K562 (cell line): ENCODE measurements around the gene GP1BB. TPM values are rescaled to one million over a fixed set of nuclear protein-coding genes. Genes with fewer than 3 reads are reported as not detected.
A peak's percentile ranks its signal among the peaks of the same experiment; 100 is the strongest.

Experiments used
- C11orf30 ChIP-seq: fragments of 450-650 bp; IDR thresholded peaks from 2 replicates; pipeline ENCODE4 v1.6.1; 2016; ENCODE audit warnings: low read depth, mild to moderate bottlenecking
- ELF1 ChIP-seq: fragments of 200-800 bp; sonication (Bioruptor generic); IDR thresholded peaks from 2 replicates; pipeline ENCODE4 v1.6.1; 2016; ENCODE audit warnings: missing genetic modification characterization, missing compliant biosample characterization
- HNRNPH1 ChIP-seq: fragments of 200-400 bp; formaldehyde crosslinking; optimal IDR thresholded peaks from 2 replicates; pipeline ENCODE3; 2017; ENCODE audit warnings: low read depth, mild to moderate bottlenecking, low read length, moderate library complexity
- HSF4 ChIP-seq: fragments of 250-450 bp; sonication (Bioruptor Pico); IDR thresholded peaks from 2 replicates; pipeline ENCODE4 v2.1.2; 2022; ENCODE audit warnings: mild to moderate bottlenecking, moderate library complexity, borderline replicate concordance
- KDM5B ChIP-seq: fragments of 200-600 bp; sonication (generic); IDR thresholded peaks from 2 replicates; pipeline ENCODE4 v1.6.1; 2012; ENCODE audit warnings: low read depth, mild to moderate bottlenecking, moderate library complexity, low read length, control low read depth, inconsistent platforms; ENCODE audit not compliant: insufficient replicate concordance
- MTA3 ChIP-seq: fragments of 450-650 bp; formaldehyde crosslinking; IDR thresholded peaks from 2 replicates; pipeline ENCODE4 v1.6.1; 2017; ENCODE audit warnings: mild to moderate bottlenecking, borderline replicate concordance
- NEUROD1 ChIP-seq: fragments of 150-350 bp; IDR thresholded peaks from 2 replicates; pipeline ENCODE4 v1.6.1; 2014; ENCODE audit warnings: borderline replicate concordance, low read length, low read depth; ENCODE audit not compliant: partially characterized antibody
- RBFOX2 ChIP-seq: fragments of 200-400 bp; formaldehyde crosslinking; IDR thresholded peaks from 2 replicates; pipeline ENCODE4 v1.6.1; 2017; ENCODE audit warnings: low read depth, mild to moderate bottlenecking, low read length, moderate library complexity
- RCOR1 ChIP-seq, 2 experiments: IDR thresholded peaks; 2 replicates each; pipeline ENCODE4 v1.6.1; 2012; ENCODE audit warnings: low read depth in 2 of 2, low read length in 2 of 2, borderline replicate concordance in 1 of 2, improper control_type of control experiment in 1 of 2
- SMARCE1 ChIP-seq: fragments of 450-650 bp; IDR thresholded peaks from 2 replicates; pipeline ENCODE4 v1.7.1; 2016; ENCODE audit warnings: mild to moderate bottlenecking
- SREBF2 ChIP-seq: sonication (generic); formaldehyde crosslinking; IDR thresholded peaks from 2 replicates; pipeline ENCODE4 v1.4.0; 2020; ENCODE audit warnings: mild to moderate bottlenecking, missing genetic modification reagents
- SUPT5H ChIP-seq: fragments of 450-650 bp; IDR thresholded peaks from 2 replicates; pipeline ENCODE4 v1.6.1; 2016
- TBL1XR1 ChIP-seq, 2 experiments: IDR thresholded peaks; 2 replicates each; pipeline ENCODE4 v1.6.1; 2012; ENCODE audit warnings: improper control_type of control experiment in 2 of 2, low read length in 2 of 2, mild to moderate bottlenecking in 1 of 2
- TRIM25 ChIP-seq: fragments of 450-650 bp; IDR thresholded peaks from 2 replicates; pipeline ENCODE4 v1.7.0; 2016; ENCODE audit warnings: borderline replicate concordance
- ZC3H8 ChIP-seq: fragments of 450-650 bp; IDR thresholded peaks from 2 replicates; pipeline ENCODE4 v1.6.1; 2017
- ZNF280A ChIP-seq: fragments of 450-650 bp; IDR thresholded peaks from 2 replicates; pipeline ENCODE4 v1.6.1; 2018; ENCODE audit warnings: mild to moderate bottlenecking, low read depth; ENCODE audit not compliant: partially characterized antibody
- polyA plus RNA-seq, 8 experiments: library from polyadenylated mRNA; depleted of rRNA in 4 of 8; stranded (reverse) in 5 of 8; unstranded in 3 of 8; fragments of >200 nt; fragmentation: Nextera tagmentation in 2 of 8; fragmentation: Illumina TruSeq in 1 of 8; extraction: Ambion mirVana in 2 of 8; extraction: Trizol in 1 of 8; gene quantifications; 2 replicates each; pipeline versions ENCODE4 v1.2.1 to v1.2.3, GENCODE V29; 2011 to 2014; ENCODE audit warnings: inconsistent platforms in 1 of 8, missing spikeins in 1 of 8
- total RNA-seq, 7 experiments: library from RNA; depleted of rRNA in 6 of 7; stranded (reverse); fragments of >200 nt in 6 of 7; fragmentation: Illumina TruSeq in 2 of 7; extraction: Trizol in 2 of 7; gene quantifications; 2 replicates each; pipeline versions ENCODE4 v1.2.1 to v1.2.3, GENCODE V29; 2011 to 2021; ENCODE audit warnings: low replicate concordance in 1 of 7

The GP1BB gene
- total and polyA plus RNA-seq, 9 of the 15 experiments (the other 6 are each of a cell fraction or from before 2014, with no cell fraction given) = 0.69 to 162 (median 2.8) TPM

GRCh38 chr22:19764636-19765476, 41.5 kb downstream of the GP1BB start (continued):
- no peak for TF ChIP-seq SUPT5H
- no peak for TF ChIP-seq MTA3
- TF ChIP-seq TBL1XR1 (IDR thresholded peaks at IDR 0.05; ENCODE audit: low read length in 2 of 2) = 0 out of 4 replicates have a peak, but pooled peaks of 1 of the 2 experiments have one; percentile 9
- TF ChIP-seq KDM5B = no peak
- TF ChIP-seq ZC3H8 = no peak
- no peak; the same call in 1 of the 2 replicates for TF ChIP-seq RBFOX2
- TF ChIP-seq HSF4 = 0 out of 2 replicates have a peak, but pooled peaks have one; percentile 53
- no peak for TF ChIP-seq SMARCE1
- TF ChIP-seq ZNF280A = no peak
- no peak for TF ChIP-seq SREBF2 (CRISPR knock-in tag)
- TF ChIP-seq NEUROD1 = no peak
- TF ChIP-seq RCOR1 (IDR thresholded peaks at IDR 0.05; ENCODE audit: borderline replicate concordance in 1 of 2, low read depth in 2 of 2, low read length in 2 of 2) = 0 out of 4 replicates have a peak, but pooled peaks of 1 of the 2 experiments have one; percentile 5
- no peak for TF ChIP-seq HNRNPH1
- no peak for TF ChIP-seq TRIM25
- TF ChIP-seq ELF1 (tag) = peak; percentile 32; the same call in 1 of the 2 replicates
- TF ChIP-seq C11orf30 = no peak
